ENCODE data around the gene MYL5.

Gene MYL5

GRCh38 chr4:726235-726787, 52.0 kb downstream of the MYL5 start:
- Histone ChIP-seq H3K9me3 (ENCODE audit: insufficient read depth, low read length) (no peaks in the 10 kb centered on the region), H3K27ac (ENCODE audit: low read depth, low read length) (no peak overlapping the region), H3K9ac (ENCODE audit: low read length) (no peak overlapping the region), H2AFZ (ENCODE audit: low read depth, low read length, severe bottlenecking) (no peak overlapping the region), H3F3A (ENCODE audit: insufficient read depth) (no peaks in the 10 kb centered on the region), H3K4me2 (ENCODE audit: low read depth, low read length, poor library complexity, severe bottlenecking) (no peak overlapping the region), H3K4me3 (ENCODE audit: insufficient read depth, low read length, poor library complexity, severe bottlenecking) (no peak overlapping the region), H3K27me3 (ENCODE audit: low read length) (no peaks in the 10 kb centered on the region), H3K9me2 (replicated peaks; ENCODE audit: insufficient read depth, low read length) (no peaks in the 10 kb centered on the region), H3K36me3 (ENCODE audit: low read length) (no peaks in the 10 kb centered on the region), H4K20me1 (ENCODE audit: low read depth, low read length) (no peaks in the 10 kb centered on the region; the same call in 1 of the 2 replicates), H3K79me2 (ENCODE audit: insufficient read depth, low read length) (peaks cover 44% of the 10 kb centered on the region)
- no peak for TF ChIP-seq CTCF (IDR thresholded peaks at IDR 0.05; ENCODE audit: insufficient read depth, low read length, poor library complexity, severe bottlenecking)
- no peak for TF ChIP-seq EZH2phosphoT487 (conservative IDR thresholded peaks at IDR 0.05; ENCODE audit: low read length)

GRCh38 chr4:726838-727237, 52.5 kb downstream of the MYL5 start:
- Histone ChIP-seq H3K27ac (ENCODE audit: low read depth, low read length) (no peak overlapping the region), H3K9ac (ENCODE audit: low read length) (no peak overlapping the region), H4K20me1 (ENCODE audit: low read depth, low read length) (no peaks in the 10 kb centered on the region; the same call in 1 of the 2 replicates)

DNA sequence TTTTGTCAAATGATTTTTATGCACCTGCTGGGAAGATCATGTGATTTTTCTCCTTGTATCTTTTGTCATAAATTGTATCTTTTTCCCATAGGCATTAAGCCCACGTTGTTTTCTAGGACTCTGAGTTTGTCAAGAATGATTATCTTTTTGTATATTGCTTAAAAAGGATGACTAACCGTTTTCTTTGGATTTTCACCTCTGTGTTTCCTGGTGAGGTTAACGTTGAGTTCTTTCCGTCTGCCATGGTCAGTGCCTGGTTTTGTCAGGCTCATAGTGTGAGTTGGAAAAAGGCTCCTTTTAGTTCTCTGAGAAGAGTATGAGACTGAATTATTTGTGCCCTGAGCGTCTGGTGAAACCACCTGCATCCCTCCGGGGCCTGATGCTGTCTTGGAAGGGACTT, 53.2 kb downstream of the MYL5 start:
- H4K20me1 ChIP-seq (ENCODE audit: low read depth, low read length): no peaks in the 10 kb centered on the region; the same call in 1 of the 2 replicates
- H3K79me2 ChIP-seq (ENCODE audit: insufficient read depth, low read length): peaks cover 40% of the 10 kb centered on the region
- no peak overlapping the region for H2AFZ ChIP-seq (ENCODE audit: low read depth, low read length, severe bottlenecking)
- H3K4me2 ChIP-seq (ENCODE audit: low read depth, low read length, poor library complexity, severe bottlenecking): no peak overlapping the region
- no peaks in the 10 kb centered on the region for H3K9me2 ChIP-seq (replicated peaks; ENCODE audit: insufficient read depth, low read length)
- H3K36me3 ChIP-seq (ENCODE audit: low read length): no peaks in the 10 kb centered on the region
- no peaks in the 10 kb centered on the region for H3K27me3 ChIP-seq (ENCODE audit: low read length)
- H3K4me3 ChIP-seq (ENCODE audit: insufficient read depth, low read length, poor library complexity, severe bottlenecking): no peak overlapping the region
- no peak overlapping the region for H3K27ac ChIP-seq (ENCODE audit: low read depth, low read length)
- H3K9ac ChIP-seq (ENCODE audit: low read length): no peak overlapping the region
- TF ChIP-seq CTCF (IDR thresholded peaks at IDR 0.05; ENCODE audit: insufficient read depth, low read length, poor library complexity, severe bottlenecking) (no peak), EZH2phosphoT487 (conservative IDR thresholded peaks at IDR 0.05; ENCODE audit: low read length) (no peak)
- H3K9me3 ChIP-seq (ENCODE audit: insufficient read depth, low read length): no peaks in the 10 kb centered on the region
- H3F3A ChIP-seq (ENCODE audit: insufficient read depth): no peaks in the 10 kb centered on the region

More at GRCh38 chr4:726838-727237, 52.5 kb downstream of the MYL5 start:
- H3K27me3 ChIP-seq (ENCODE audit: low read length): no peaks in the 10 kb centered on the region
- no peak overlapping the region for H3K4me2 ChIP-seq (ENCODE audit: low read depth, low read length, poor library complexity, severe bottlenecking)
- no peaks in the 10 kb centered on the region for H3K36me3 ChIP-seq (ENCODE audit: low read length)
- H3F3A ChIP-seq (ENCODE audit: insufficient read depth): no peaks in the 10 kb centered on the region
- H2AFZ ChIP-seq (ENCODE audit: low read depth, low read length, severe bottlenecking): no peak overlapping the region
- H3K4me3 ChIP-seq (ENCODE audit: insufficient read depth, low read length, poor library complexity, severe bottlenecking): no peak overlapping the region
- no peak for TF ChIP-seq EZH2phosphoT487 (conservative IDR thresholded peaks at IDR 0.05; ENCODE audit: low read length)
- TF ChIP-seq CTCF (IDR thresholded peaks at IDR 0.05; ENCODE audit: insufficient read depth, low read length, poor library complexity, severe bottlenecking): no peak
- no peaks in the 10 kb centered on the region for H3K9me3 ChIP-seq (ENCODE audit: insufficient read depth, low read length)
- no peaks in the 10 kb centered on the region for H3K9me2 ChIP-seq (replicated peaks; ENCODE audit: insufficient read depth, low read length)
- H3K79me2 ChIP-seq (ENCODE audit: insufficient read depth, low read length): peaks cover 40% of the 10 kb centered on the region
